Gastrocnemius medialis (tissue), 4 donors: Measurements from ENCODE around the gene RHEX.

Experiments
- CTCF ChIP-seq, 5 experiments: fragments of 450-650 bp in 3 of 5; fragments of 200-600 bp in 2 of 5; sonication (generic) in 2 of 5; IDR thresholded peaks in 4 of 5; conservative IDR thresholded peaks in 1 of 5; 1 replicate in 4 of 5; 2 replicates in 1 of 5; pipeline ENCODE4 v1.5.1; 2016 to 2019; ENCODE audit warnings: antibody characterized with exemption in 5 of 5, mild to moderate bottlenecking in 3 of 5, moderate library complexity in 3 of 5
- POLR2A ChIP-seq, 2 donors: fragments of 450-650 bp; IDR thresholded peaks; one replicate each; pipeline ENCODE4 v1.6.1; 2017; ENCODE audit warnings: antibody characterized with exemption in 2 of 2, mild to moderate bottlenecking in 2 of 2, moderate library complexity in 2 of 2

DNA sequence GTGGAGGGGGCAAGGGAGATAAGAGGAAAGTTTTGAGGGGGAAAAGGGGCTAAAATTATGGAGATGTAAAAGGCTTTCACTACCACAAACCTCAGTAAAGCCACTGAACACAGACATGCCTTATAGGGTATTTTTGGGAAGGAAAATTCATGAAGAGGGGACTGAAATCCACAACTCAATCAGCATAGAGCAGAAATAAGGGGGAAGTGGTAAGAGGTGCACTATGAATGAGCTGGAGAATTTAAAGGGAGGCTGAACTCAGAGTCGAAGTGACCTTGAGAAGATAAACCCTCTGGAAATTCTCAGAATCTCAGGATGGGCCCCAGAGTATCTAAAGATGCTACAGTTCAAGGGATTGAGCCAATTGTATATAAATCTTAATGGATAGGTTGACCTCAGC, 15.3 kb downstream of the RHEX start:
- no peak for TF ChIP-seq CTCF (IDR thresholded peaks at IDR 0.05 in 4 of 5, conservative IDR thresholded peaks at IDR 0.05 in 1 of 5)
- no peak for TF ChIP-seq POLR2A (IDR thresholded peaks at IDR 0.05)
